DMS153 (cell line): ENCODE results near the gene MLIP.

Experiments used
- DNase-seq: peaks from one replicate; lab custom pipeline; 2025; lab: John Stamatoyannopoulos, UW

MLIP gene

GRCh38 chr6:54095723-54096122 lies 15.5 kb upstream of the MLIP start:
- DNase-seq = no peak

DNA sequence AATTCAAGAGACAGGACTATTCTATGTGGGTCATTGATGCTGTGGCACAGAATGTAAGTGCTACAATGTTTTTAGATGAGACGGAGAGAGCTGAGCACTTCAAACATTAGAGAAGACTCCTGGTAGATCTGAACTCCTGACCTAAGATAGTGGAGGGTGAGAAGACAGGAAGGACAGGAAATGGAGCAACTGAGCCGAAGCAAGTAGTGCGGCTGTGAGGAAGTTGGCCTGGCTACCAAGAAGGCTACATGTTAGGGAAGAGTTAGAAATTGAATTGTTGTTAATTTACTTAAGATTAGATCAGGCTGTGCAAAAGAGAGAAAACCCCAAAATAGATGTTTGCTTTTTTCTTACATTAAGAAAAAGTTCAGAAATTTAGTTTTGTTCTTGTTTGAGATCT lies 14.4 kb upstream of the MLIP start:
- no peak for DNase-seq

DNA sequence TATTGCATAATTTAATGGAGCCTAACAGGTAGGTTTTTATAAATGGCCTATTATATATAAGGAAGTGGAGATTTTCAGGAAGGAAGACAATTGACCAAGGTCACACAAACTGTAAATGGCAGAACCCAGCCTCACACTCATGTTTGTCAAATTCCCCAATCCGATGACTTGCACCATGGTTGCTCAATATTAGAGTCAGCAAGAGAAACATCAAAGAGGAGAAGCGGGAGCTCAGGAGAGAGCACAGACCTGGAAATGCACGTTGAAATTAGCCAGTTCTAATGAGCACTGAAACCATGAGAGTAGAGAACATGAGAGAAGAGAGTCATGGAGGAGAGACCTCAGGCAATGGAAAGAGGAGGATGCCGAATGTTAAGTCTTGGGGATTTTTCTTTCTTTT lies 13.5 kb upstream of the MLIP start:
- no peak for DNase-seq

DNA sequence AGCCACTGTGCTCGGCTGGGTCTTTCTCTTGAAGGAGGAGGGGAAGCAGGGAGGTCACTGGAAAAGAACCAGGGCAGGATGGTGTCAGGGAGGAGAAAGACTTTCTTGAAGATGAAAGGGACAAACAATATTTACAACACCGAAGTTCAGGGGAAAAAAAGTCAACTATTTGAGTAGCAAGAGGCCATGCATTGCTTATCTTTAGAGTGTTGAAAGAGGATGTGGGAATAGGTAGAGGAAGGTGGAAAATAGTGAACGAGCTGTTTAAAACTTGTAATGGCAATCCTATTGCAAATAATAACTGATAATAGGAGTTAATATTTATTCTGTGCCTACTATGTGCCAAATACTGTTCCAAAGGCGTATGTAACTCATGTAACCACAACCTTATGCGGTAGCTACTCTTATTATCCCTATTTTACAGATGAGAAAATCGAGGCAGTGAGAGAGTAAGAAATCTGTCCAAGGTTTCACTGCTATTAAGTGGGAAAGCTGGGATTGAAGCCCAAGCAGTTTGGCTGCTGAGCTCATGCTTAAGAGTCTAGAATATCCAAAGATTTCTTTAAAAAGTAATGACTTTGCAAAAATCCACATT lies 12.7 kb upstream of the MLIP start:
- no peak for DNase-seq

GRCh38 chr6:54099225-54099624 lies 12.0 kb upstream of the MLIP start:
- DNase-seq = no peak

DNA sequence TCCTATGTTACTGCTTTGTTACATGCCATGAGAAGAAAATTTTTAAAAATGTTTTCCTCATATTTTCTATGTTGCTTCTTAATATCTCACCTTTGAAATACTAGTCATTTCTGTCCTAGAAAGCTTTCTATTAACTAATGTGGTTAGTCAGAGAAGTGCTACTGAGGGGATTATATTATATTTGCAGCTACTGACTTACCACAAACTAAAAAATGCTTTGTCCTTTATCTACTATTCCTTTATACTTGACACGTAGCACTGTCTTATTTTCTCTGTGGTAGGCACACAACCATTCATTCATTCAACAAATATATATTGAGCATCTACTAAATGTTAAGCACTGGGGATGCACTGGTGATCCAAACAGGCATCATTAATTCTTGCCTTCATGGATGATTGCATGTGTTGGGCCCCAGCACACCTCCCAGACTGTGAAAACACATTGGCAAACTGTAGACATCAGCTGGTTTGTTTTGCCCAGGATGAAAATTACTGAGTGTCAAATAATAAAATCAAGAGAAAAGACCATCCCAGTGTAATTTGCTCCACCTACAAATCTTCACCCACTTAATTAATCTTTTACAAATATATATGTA lies 10.7 kb upstream of the MLIP start:
- DNase-seq = no peak

GRCh38 chr6:54102238-54102637 lies 9.0 kb upstream of the MLIP start:
- DNase-seq = no peak

GRCh38 chr6:54103497-54103896 lies 7.7 kb upstream of the MLIP start:
- no peak for DNase-seq

DNA sequence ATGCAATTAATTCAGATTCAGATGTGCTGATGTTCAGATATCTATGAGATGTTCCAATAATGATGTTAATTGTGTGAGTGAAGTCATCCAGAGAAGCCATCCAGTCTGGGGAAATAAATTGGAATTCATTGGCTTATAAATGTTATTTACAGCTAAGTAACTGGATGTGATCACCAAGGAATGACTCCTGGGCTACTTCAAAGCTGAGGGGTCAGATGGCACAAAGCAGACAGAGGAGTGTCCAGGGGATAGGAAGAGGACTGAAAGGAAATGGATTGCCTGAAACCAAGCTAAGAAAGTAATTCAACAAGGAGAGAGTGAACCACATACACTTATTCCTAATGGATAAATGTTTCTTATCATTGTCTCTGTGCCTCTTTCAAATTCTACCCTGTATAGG lies 4.5 kb upstream of the MLIP start:
- no peak for DNase-seq

DNA sequence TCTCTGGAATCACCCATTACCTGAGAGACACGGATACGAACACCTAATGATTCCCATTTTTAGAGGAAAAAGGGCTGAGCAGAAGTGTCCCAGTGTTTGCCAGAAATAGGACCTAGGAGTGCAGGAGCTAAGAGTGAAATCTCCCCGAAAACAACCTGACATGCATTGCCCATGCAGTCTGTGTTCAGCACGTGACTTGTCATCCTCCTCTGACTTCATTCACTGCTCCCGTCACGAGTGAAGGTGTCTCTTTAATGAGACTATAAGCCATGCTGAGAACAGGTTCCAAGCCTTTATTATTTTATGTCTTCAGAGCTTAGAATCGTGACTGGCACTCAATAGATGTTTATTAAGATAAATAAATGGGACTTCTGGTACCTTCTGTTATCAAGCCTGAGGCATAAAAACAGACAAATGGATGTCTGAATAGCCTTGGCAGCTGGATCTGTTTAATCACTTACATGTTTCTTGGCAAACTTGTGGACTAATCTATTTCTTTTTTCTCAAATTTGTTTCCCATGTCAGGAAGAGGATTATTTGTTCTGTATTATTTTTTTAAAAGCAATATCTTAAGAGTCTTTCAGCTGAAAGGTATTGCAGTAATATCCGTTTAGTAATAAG lies 3.7 kb upstream of the MLIP start:
- DNase-seq = no peak

- no peak for DNase-seq
Measured at GRCh38 chr6:54108271-54108670, 3.0 kb upstream of the MLIP start.

- DNase-seq = no peak
Measured at GRCh38 chr6:54109586-54109985, 1.7 kb upstream of the MLIP start.

- DNase-seq = no peak
Measured at GRCh38 chr6:54112151-54112650, 958 bp downstream of the MLIP start.

DNA sequence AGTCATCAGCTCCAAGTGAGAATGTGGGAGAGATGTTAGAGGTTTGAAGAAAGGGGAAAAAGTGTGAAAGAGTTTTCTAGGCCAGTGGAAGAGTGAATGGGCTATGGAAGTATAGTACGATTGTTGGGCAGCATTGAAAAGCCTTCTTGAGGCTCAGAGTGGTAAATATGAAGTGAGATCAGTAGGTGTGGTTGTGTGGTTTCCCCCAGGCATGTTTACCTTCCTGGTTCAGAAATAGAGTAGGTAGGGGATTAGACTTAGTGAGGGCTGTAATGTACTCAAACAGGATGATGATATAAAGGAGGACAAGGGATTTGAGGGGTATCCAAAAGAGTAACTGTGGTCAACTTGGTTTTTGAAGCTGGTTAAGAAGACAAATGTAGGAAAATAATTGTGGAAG lies 3.7 kb downstream of the MLIP start:
- no peak for DNase-seq

- no peak for DNase-seq
Measured at GRCh38 chr6:54115966-54116365, 4.7 kb downstream of the MLIP start.

DNA sequence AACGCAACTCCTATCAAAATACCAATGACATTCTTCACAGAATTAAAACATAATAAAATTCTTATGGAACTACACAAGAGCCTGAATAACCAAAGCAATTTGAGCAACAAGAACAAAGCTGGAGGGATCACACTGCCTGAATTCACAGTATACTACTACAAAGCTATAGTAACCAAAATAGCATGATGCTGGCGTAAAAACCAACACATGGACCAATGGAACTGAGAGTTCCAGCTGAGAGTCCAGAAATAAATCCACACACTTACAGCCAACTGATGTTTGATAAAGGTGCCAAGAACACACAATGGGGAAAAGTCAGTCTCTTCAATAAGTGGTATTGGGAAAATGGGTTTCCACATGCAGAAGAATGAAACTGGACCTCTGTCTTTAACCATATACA lies 6.9 kb downstream of the MLIP start:
- no peak for DNase-seq

- DNase-seq = no peak
Measured at GRCh38 chr6:54125493-54125892, 14.2 kb downstream of the MLIP start.

DNA sequence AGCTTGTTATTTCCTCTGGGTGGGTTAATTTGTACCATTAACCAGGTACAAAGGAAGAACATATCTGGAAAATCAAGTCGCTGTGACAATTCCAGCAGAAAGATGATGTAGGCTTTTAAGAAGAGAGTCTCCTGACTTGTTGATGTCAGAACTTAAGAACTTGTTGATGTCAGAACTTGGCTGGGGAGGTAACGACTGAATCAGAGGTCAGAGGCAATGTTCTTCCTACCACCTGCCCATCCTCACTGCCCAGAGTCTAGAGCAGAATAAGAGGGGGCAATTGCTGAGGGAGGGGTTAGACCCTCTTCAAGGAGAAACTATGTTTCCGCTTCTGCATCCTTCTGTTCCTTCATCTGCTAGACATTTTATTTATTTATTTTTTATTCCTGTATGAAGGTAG lies 18.9 kb downstream of the MLIP start:
- no peak for DNase-seq

- DNase-seq = no peak
Measured at GRCh38 chr6:54132587-54132986, 21.3 kb downstream of the MLIP start.

DNA sequence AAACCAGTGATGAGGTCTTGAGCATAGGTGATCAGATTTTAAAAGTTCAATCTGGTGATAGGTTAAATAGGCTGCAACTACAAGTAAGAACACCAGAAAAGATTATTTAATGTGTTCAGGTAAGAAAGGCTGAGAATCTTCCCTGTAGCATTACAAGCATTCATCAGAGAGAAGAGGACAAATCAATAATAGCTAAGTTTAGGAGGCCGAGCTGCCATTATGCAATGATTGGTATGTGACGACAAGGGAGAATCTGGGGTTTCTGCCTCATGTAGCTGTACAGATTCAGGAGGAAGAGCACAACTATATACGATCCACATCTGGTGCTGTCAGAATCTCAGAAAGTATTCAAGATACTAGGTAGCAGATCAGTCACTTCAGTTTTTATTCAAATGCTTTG lies 21.9 kb downstream of the MLIP start:
- no peak for DNase-seq

DNA sequence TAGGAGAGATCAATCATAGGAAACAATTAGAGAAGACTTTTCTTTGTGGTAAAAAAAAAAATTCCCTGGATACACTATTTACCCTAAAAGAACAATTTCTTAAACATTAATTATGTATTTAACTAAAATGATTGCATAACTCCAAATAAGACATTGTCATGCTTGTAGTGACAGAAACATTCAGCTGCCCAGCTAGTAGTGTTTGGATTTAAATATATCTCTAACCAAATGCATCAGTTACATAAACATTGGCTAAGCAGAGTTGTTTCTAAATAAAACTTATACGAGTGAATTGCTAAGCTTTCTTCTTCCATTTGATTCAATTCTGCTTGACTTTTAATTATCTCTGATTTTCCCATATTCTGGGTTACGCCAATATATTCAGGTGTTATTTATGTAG lies 23.7 kb downstream of the MLIP start:
- no peak for DNase-seq

GRCh38 chr6:54135665-54136369 lies 24.6 kb downstream of the MLIP start:
- no peak for DNase-seq

GRCh38 chr6:54138795-54139194 lies 27.6 kb downstream of the MLIP start:
- DNase-seq = no peak
